Measurements from ENCODE around the gene HOXD9.

GRCh38 chr2:176104316-176105077 is 18.0 kb upstream of the HOXD9 start:
- TF ChIP-seq CTCF (conservative IDR thresholded peaks at IDR 0.05; ENCODE audit: low read length) (no peak), EZH2phosphoT487 (IDR thresholded peaks at IDR 0.05; ENCODE audit: borderline replicate concordance, low read depth, low read length) (no peak)
